Neutrophil (primary cell): ENCODE data around the gene RHPN2.
"Not testable (repeated sequence)": the region's sequence is repeated elsewhere in the genome, so short reads cannot be mapped to it uniquely, and the experiment has no call there.

Source experiments
- H3K27ac ChIP-seq: fragments of 200-600 bp; sonication (generic); 2 replicates; pipeline ENCODE4 v1.5.1; 2016; ENCODE audit warnings: mild to moderate bottlenecking, moderate library complexity
- H3K27me3 ChIP-seq: fragments of 200-600 bp; sonication (generic); 2 replicates; pipeline ENCODE4 v1.6.0; 2016; ENCODE audit warnings: mild to moderate bottlenecking
- H3K36me3 ChIP-seq: fragments of 200-600 bp; sonication (generic); 2 replicates; pipeline ENCODE4 v1.5.1; 2017
- H3K4me1 ChIP-seq, 2 experiments: fragments of 200-600 bp in 1 of 2; sonication (generic) in 1 of 2; 1 replicate in 1 of 2; 2 replicates in 1 of 2; pipeline versions ENCODE4 v1.5.1 to v1.6.1; 2013 to 2016; ENCODE audit warnings: low read depth in 1 of 2, low read length in 1 of 2, mild to moderate bottlenecking in 1 of 2, moderate library complexity in 1 of 2; ENCODE audit not compliant: control insufficient read depth in 1 of 2, insufficient read depth in 1 of 2
- H3K4me3 ChIP-seq, 2 experiments: fragments of 200-600 bp in 1 of 2; sonication (generic) in 1 of 2; 1 replicate in 1 of 2; 2 replicates in 1 of 2; pipeline ENCODE4 v1.5.1; 2013 to 2016; ENCODE audit warnings: low read depth in 1 of 2, low read length in 1 of 2, mild to moderate bottlenecking in 1 of 2, moderate library complexity in 1 of 2
- H3K9me3 ChIP-seq: fragments of 200-600 bp; sonication (generic); 2 replicates; pipeline ENCODE4 v1.5.1; 2016
- TF ChIP-seq, protein P1 (sequence below): fragments of 200-600 bp; sonication (generic); IDR thresholded peaks from 2 replicates; pipeline ENCODE4 v1.5.1; 2016; ENCODE audit warnings: antibody characterized with exemption

The RHPN2 gene

DNA sequence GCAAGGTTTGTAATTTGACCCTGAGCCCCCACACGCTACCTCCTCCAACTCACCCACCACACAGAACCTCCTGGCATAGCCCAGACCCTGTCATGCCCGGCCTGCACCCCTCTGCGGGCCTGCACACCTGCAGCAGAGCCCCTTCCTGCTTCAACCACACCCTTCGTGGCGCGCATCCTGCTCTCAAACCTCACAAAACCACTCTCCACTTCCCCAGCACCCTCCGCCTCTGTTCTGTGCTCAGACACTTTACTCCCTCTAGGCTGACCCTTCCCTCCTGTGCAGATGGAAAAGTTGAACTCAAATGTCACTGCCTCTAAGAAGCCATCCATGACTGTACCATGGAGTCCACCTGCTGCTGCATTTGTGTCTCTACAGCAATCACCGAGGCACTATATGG is 64.2 kb downstream of the RHPN2 start:
- peaks cover 8% of the 10 kb centered on the region for H3K27me3 ChIP-seq
- TF ChIP-seq, protein P1, sequence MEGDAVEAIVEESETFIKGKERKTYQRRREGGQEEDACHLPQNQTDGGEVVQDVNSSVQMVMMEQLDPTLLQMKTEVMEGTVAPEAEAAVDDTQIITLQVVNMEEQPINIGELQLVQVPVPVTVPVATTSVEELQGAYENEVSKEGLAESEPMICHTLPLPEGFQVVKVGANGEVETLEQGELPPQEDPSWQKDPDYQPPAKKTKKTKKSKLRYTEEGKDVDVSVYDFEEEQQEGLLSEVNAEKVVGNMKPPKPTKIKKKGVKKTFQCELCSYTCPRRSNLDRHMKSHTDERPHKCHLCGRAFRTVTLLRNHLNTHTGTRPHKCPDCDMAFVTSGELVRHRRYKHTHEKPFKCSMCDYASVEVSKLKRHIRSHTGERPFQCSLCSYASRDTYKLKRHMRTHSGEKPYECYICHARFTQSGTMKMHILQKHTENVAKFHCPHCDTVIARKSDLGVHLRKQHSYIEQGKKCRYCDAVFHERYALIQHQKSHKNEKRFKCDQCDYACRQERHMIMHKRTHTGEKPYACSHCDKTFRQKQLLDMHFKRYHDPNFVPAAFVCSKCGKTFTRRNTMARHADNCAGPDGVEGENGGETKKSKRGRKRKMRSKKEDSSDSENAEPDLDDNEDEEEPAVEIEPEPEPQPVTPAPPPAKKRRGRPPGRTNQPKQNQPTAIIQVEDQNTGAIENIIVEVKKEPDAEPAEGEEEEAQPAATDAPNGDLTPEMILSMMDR = no peak
- no peaks in the 10 kb centered on the region for H3K9me3 ChIP-seq
- no peaks in the 10 kb centered on the region for H3K4me1 ChIP-seq
- H3K4me3 ChIP-seq = no peak overlapping the region
- H3K36me3 ChIP-seq = no peaks in the 10 kb centered on the region
- no peak overlapping the region for H3K27ac ChIP-seq

DNA sequence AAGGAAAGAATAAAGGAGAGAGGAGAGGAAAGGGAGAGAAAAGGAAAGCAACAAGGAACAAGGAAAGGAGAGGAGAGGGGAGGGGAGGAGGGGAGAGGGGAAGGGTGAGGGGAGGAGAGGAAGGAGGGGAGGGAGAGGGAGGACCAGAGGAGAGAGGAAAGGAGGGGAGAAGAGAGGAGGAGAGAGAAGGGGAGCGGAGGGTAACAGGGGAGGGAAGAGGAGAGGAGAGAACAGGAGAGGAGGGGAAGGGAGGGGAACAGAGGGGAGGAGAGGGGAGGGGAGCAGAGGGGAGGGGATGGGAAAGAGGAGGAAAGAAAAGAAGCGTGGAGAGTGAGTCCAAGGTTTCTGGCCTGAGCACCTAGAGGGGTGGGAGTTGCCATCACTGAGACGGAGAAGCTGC is 66.0 kb downstream of the RHPN2 start:
- Histone ChIP-seq H3K4me1 (no peaks in the 10 kb centered on the region), H3K4me3 (no peak overlapping the region), H3K27me3 (peaks cover 4% of the 10 kb centered on the region), H3K27ac (no peak overlapping the region), H3K9me3 (no peaks in the 10 kb centered on the region), H3K36me3 (no peaks in the 10 kb centered on the region)
- TF ChIP-seq, protein P1 = no peak

GRCh38 chr19:32997716-32998355 is 66.9 kb downstream of the RHPN2 start:
- Histone ChIP-seq H3K27me3 (peaks cover 4% of the 10 kb centered on the region), H3K4me3 (no peak overlapping the region), H3K4me1 (no peaks in the 10 kb centered on the region), H3K9me3 (no peaks in the 10 kb centered on the region), H3K27ac (no peak overlapping the region), H3K36me3 (no peaks in the 10 kb centered on the region)
- TF ChIP-seq, protein P1 = no peak

GRCh38 chr19:32997061-32997464 is 67.6 kb downstream of the RHPN2 start:
- H3K27ac ChIP-seq, H3K27me3 ChIP-seq, H3K36me3 ChIP-seq, H3K4me1 ChIP-seq, H3K9me3 ChIP-seq, H3K4me3 ChIP-seq: not testable (repeated sequence)

GRCh38 chr19:32995966-32996365 is 68.7 kb downstream of the RHPN2 start:
- H3K9me3 ChIP-seq, H3K4me1 ChIP-seq, H3K4me3 ChIP-seq, H3K36me3 ChIP-seq, H3K27ac ChIP-seq: not testable (repeated sequence)
- peaks cover 13% of the 10 kb centered on the region for H3K27me3 ChIP-seq

GRCh38 chr19:32988724-32989123 is 76.0 kb downstream of the RHPN2 start:
- no peaks in the 10 kb centered on the region for H3K36me3 ChIP-seq
- H3K4me1 ChIP-seq = no peaks in the 10 kb centered on the region
- H3K27me3 ChIP-seq = peaks cover 8% of the 10 kb centered on the region
- TF ChIP-seq, protein P1 = no peak
- no peaks in the 10 kb centered on the region for H3K9me3 ChIP-seq
- no peak overlapping the region for H3K27ac ChIP-seq
- H3K4me3 ChIP-seq = no peak overlapping the region

GRCh38 chr19:32988254-32988653 is 76.4 kb downstream of the RHPN2 start:
- H3K4me1 ChIP-seq, H3K27ac ChIP-seq, H3K27me3 ChIP-seq, H3K9me3 ChIP-seq, H3K4me3 ChIP-seq, H3K36me3 ChIP-seq: not testable (repeated sequence)

GRCh38 chr19:32982488-32982887 is 82.2 kb downstream of the RHPN2 start:
- H3K27ac ChIP-seq, H3K27me3 ChIP-seq, H3K4me3 ChIP-seq, H3K36me3 ChIP-seq, H3K9me3 ChIP-seq: not testable (repeated sequence)
- peaks cover 13 to 15% of the 10 kb centered on the region in 2 experiments for H3K4me1 ChIP-seq

GRCh38 chr19:32979807-32980206 is 84.9 kb downstream of the RHPN2 start:
- H3K36me3 ChIP-seq, H3K27ac ChIP-seq, H3K9me3 ChIP-seq, H3K27me3 ChIP-seq, H3K4me3 ChIP-seq: not testable (repeated sequence)
- H3K4me1 ChIP-seq = peaks cover 24 to 29% of the 10 kb centered on the region in 2 experiments

GRCh38 chr19:32977813-32978212 is 86.9 kb downstream of the RHPN2 start:
- Histone ChIP-seq H3K27ac (peak overlapping the region; percentile 51), H3K4me1 (peaks cover 24 to 29% of the 10 kb centered on the region in 2 experiments), H3K4me3 (peak overlapping the region in 1 of 2 experiments; percentile 27)
- not testable (repeated sequence) for H3K9me3 ChIP-seq, H3K27me3 ChIP-seq, H3K36me3 ChIP-seq
